ENCODE measurements around the gene EDAR. TPM values are rescaled to one million over a fixed set of nuclear protein-coding genes. Genes with fewer than 3 reads are reported as not detected.
A peak's percentile ranks its signal among the peaks of the same experiment; 100 is the strongest.

EDAR gene
- total and polyA plus RNA-seq, 2 of the 8 experiments (the other 6 are each of a cell fraction or from before 2014, with no cell fraction given): not detected

- ChIA-PET CTCF (ENCODE audit: partially characterized antibody) (interaction anchor here (0.6 to 2.6 kb wide), 8 partner anchors 10 to 103 kb away, joined by 3 to 17 read pairs (median 4); no protein-coding TSS in a partner anchor), POLR2A (ENCODE audit: partially characterized antibody) (no interaction called here)
- Histone ChIP-seq H3K14ac (ENCODE audit: insufficient read length) (no peak overlapping the region), H3K9me3 (ENCODE audit: insufficient read depth in 2 of 2, low read depth in 1 of 2, low read length in 1 of 2) (no peaks in the 10 kb centered on the region), H2BK15ac (ENCODE audit: low read length) (no peak overlapping the region), H2AK5ac (ENCODE audit: low read depth, low read length) (no peak overlapping the region), H3K36me3 (ENCODE audit: control insufficient read depth in 2 of 4, insufficient read depth in 4 of 4, low read length in 3 of 4) (no peaks in the 10 kb centered on the region), H2BK120ac (replicated peaks; ENCODE audit: low read depth, low read length) (no peak overlapping the region), H4K20me1 (replicated peaks in 1 of 2; ENCODE audit: control insufficient read depth in 1 of 2, insufficient read depth in 2 of 2, low read length in 2 of 2) (no peaks in the 10 kb centered on the region), H3K23ac (ENCODE audit: insufficient read length) (no peak overlapping the region), H3K9ac (replicated peaks in 1 of 4; ENCODE audit: extremely low read depth in 1 of 4, low read depth in 3 of 4, low read length in 3 of 4) (no peak overlapping the region), H2BK20ac (ENCODE audit: low read length) (no peak overlapping the region), H4K5ac (ENCODE audit: insufficient read length, low read depth, low read length) (no peak overlapping the region), H3K4ac (replicated peaks; ENCODE audit: insufficient read length, low read depth, low read length) (no peak overlapping the region), H3K27ac (ENCODE audit: low read depth, low read length) (no peak overlapping the region), H3K27me3 (replicated peaks in 1 of 4; ENCODE audit: control insufficient read depth in 3 of 4, extremely low read depth in 1 of 4, insufficient read depth in 3 of 4, low read length in 3 of 4) (no peaks in the 10 kb centered on the region), H3K79me1 (ENCODE audit: low read depth, low read length) (no peaks in the 10 kb centered on the region), H2BK12ac (ENCODE audit: low read depth, low read length) (no peak overlapping the region), H3K56ac (replicated peaks; ENCODE audit: insufficient read length, low read depth, low read length) (no peak overlapping the region), H3K4me1 (replicated peaks in 1 of 4; ENCODE audit: control insufficient read depth in 3 of 4, insufficient read depth in 4 of 4, low read length in 3 of 4) (peaks cover 4 to 15% (median 11%) of the 10 kb centered on the region in 4 experiments), H4K8ac (ENCODE audit: extremely low read depth, insufficient read depth, low read length) (no peak overlapping the region), H3K79me2 (ENCODE audit: control insufficient read depth in 1 of 2, insufficient read depth in 2 of 2, low read length in 2 of 2) (no peaks in the 10 kb centered on the region), H2AFZ (ENCODE audit: low read length) (no peak overlapping the region), H3K23me2 (ENCODE audit: low read depth, low read length) (peaks cover 4% of the 10 kb centered on the region; the same call in 1 of the 2 replicates), H2BK5ac (ENCODE audit: low read depth, low read length) (no peak overlapping the region), H3K4me2 (ENCODE audit: insufficient read depth in 1 of 2, low read depth in 2 of 2, low read length in 2 of 2) (0 out of 4 replicates have a peak overlapping the region, but pooled peaks of 1 of the 2 experiments have one; percentile 32), H4K91ac (replicated peaks; ENCODE audit: insufficient read length, low read length) (no peak overlapping the region), H3K4me3 (ENCODE audit: extremely low read depth in 1 of 4, insufficient read depth in 2 of 4, low read depth in 3 of 4, low read length in 4 of 4) (no peak overlapping the region), H3K18ac (ENCODE audit: extremely low read depth, low read length) (no peak overlapping the region)
- WGBS, 2 experiments (ENCODE audit: extremely low coverage in 1 of 2, insufficient coverage in 1 of 2, insufficient read length in 1 of 2, insufficient replicate concordance in 2 of 2, low coverage in 1 of 2, low lambda C conversion rate in 2 of 2, missing lambda C conversion rate in 1 of 2): 65% methylated on average over 5 of the region's 5 CpGs; no CpG with 5 or more reads in 1 of the 2 experiments
- TF ChIP-seq MAFK (IDR thresholded peaks at IDR 0.05; ENCODE audit: low read depth, low read length) (no peak), RAD21 (IDR thresholded peaks at IDR 0.05 in 1 of 2, conservative IDR thresholded peaks at IDR 0.05 in 1 of 2; ENCODE audit: low read depth in 2 of 2, low read length in 2 of 2) (no peak), NANOG (IDR thresholded peaks at IDR 0.05; ENCODE audit: insufficient read depth, low read depth, low read length, poor library complexity, severe bottlenecking) (no peak), RXRA (IDR thresholded peaks at IDR 0.05; ENCODE audit: insufficient read depth, low read depth, low read length) (no peak), EZH2 (IDR thresholded peaks at IDR 0.05; ENCODE audit: low read depth, low read length, severe bottlenecking) (no peak), EP300 (IDR thresholded peaks at IDR 0.05; ENCODE audit: borderline replicate concordance in 1 of 2, low read depth in 2 of 2, low read length in 2 of 2) (no peak)
- DNase-seq (ENCODE audit: low read depth in 1 of 2, low spot score in 2 of 2) (no peak), FAIRE-seq (peak; percentile 58)
These were observed 53.7 kb downstream of the EDAR start for GRCh38 chr2:108935271-108935741.

Data from H1 (cell line).